Breast epithelium (tissue), 3 donors: ENCODE data around the gene PALMD.

Experiments
- POLR2A ChIP-seq: fragments of 450-650 bp; IDR thresholded peaks from one replicate; pipeline ENCODE4 v1.6.1; 2016; ENCODE audit warnings: antibody characterized with exemption, mild to moderate bottlenecking, moderate library complexity
- TF ChIP-seq, protein P1 (sequence below), 3 donors: fragments of 450-650 bp; IDR thresholded peaks; one replicate each; pipeline ENCODE4 v1.5.1; 2016 to 2017; ENCODE audit warnings: antibody characterized with exemption in 3 of 3, mild to moderate bottlenecking in 3 of 3, moderate library complexity in 3 of 3

DNA sequence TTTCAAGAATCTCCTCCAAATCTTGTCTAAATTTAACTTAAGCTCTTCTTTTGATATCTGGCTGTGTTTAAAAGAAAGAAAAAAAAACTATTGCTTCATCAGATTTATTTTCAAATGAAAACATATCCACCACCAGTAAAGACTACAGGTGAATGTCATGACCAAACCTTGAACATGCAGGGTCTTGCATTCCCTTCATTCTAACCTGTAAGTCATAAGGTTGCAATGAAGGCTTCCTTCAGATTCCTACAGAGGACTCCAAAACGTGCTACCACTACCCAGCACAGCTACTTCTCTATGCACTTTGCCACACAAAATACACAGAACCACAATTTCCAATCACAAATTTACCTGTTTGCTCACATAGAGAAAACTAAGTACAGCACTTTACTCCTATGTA is 94.2 kb downstream of the PALMD start:
- TF ChIP-seq, protein P1, sequence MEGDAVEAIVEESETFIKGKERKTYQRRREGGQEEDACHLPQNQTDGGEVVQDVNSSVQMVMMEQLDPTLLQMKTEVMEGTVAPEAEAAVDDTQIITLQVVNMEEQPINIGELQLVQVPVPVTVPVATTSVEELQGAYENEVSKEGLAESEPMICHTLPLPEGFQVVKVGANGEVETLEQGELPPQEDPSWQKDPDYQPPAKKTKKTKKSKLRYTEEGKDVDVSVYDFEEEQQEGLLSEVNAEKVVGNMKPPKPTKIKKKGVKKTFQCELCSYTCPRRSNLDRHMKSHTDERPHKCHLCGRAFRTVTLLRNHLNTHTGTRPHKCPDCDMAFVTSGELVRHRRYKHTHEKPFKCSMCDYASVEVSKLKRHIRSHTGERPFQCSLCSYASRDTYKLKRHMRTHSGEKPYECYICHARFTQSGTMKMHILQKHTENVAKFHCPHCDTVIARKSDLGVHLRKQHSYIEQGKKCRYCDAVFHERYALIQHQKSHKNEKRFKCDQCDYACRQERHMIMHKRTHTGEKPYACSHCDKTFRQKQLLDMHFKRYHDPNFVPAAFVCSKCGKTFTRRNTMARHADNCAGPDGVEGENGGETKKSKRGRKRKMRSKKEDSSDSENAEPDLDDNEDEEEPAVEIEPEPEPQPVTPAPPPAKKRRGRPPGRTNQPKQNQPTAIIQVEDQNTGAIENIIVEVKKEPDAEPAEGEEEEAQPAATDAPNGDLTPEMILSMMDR (IDR thresholded peaks at IDR 0.05) = no peak
- no peak for TF ChIP-seq POLR2A
